DOHH2 (cell line): ENCODE measurements around the gene FGF9.

Experiments used
- H3F3A ChIP-seq: fragments of 200-600 bp; sonication (generic), shearing (Covaris generic); 2 replicates; pipeline ENCODE4 v1.6.0; 2016; ENCODE audit warnings: antibody characterized with exemption, mild to moderate bottlenecking; ENCODE audit not compliant: control insufficient read depth, insufficient read depth
- H3K27ac ChIP-seq: fragments of 200-600 bp; sonication (generic); 2 replicates; pipeline ENCODE4 v1.5.1; 2014; ENCODE audit warnings: low read depth, mild to moderate bottlenecking, low read length, moderate library complexity
- H3K27me3 ChIP-seq: fragments of 200-600 bp; sonication (generic); 2 replicates; pipeline ENCODE4 v1.6.1; 2014; ENCODE audit warnings: mild to moderate bottlenecking, low read length, mixed read lengths; ENCODE audit not compliant: control insufficient read depth
- H3K36me3 ChIP-seq: fragments of 200-600 bp; sonication (generic); 2 replicates; pipeline ENCODE4 v1.6.1; 2014; ENCODE audit warnings: mild to moderate bottlenecking, low read length, moderate library complexity, mixed read lengths; ENCODE audit not compliant: control insufficient read depth
- H3K4me1 ChIP-seq: fragments of 200-600 bp; sonication (generic); 2 replicates; pipeline ENCODE4 v1.6.1; 2014; ENCODE audit warnings: mild to moderate bottlenecking, low read length, mixed read lengths; ENCODE audit not compliant: control insufficient read depth
- H3K4me2 ChIP-seq: fragments of 200-600 bp; sonication (generic); 2 replicates; pipeline ENCODE4 v1.6.0; 2014; ENCODE audit warnings: mild to moderate bottlenecking, low read length, moderate library complexity
- H3K4me3 ChIP-seq: fragments of 200-600 bp; sonication (generic); 2 replicates; pipeline ENCODE4 v1.5.1; 2014; ENCODE audit warnings: mild to moderate bottlenecking, low read length, mixed read lengths
- H3K79me2 ChIP-seq: fragments of 200-600 bp; sonication (generic); 2 replicates; pipeline ENCODE4 v1.6.1; 2014; ENCODE audit warnings: mild to moderate bottlenecking, low read length, mixed read lengths; ENCODE audit not compliant: control insufficient read depth
- H3K9me2 ChIP-seq: fragments of 200-600 bp; sonication (generic); replicated peaks from 2 replicates; pipeline ENCODE4 v1.6.1; 2014; ENCODE audit warnings: mild to moderate bottlenecking, low read length, mixed read lengths; ENCODE audit not compliant: control insufficient read depth
- H3K9me3 ChIP-seq: fragments of 200-600 bp; sonication (generic); 2 replicates; pipeline ENCODE4 v1.6.1; 2014; ENCODE audit warnings: antibody characterized with exemption, low read length, mixed read lengths; ENCODE audit not compliant: control insufficient read depth, insufficient read depth
- H4K20me1 ChIP-seq: fragments of 200-600 bp; sonication (generic); 2 replicates; pipeline ENCODE4 v1.6.0; 2014; ENCODE audit warnings: low read depth, mild to moderate bottlenecking, antibody characterized with exemption, low read length, moderate library complexity; ENCODE audit not compliant: control insufficient read depth, insufficient read depth
- EZH2phosphoT487 ChIP-seq: fragments of 200-600 bp; sonication (generic); IDR thresholded peaks from 2 replicates; pipeline ENCODE4 v1.6.1; 2017; ENCODE audit warnings: borderline replicate concordance, mild to moderate bottlenecking, antibody characterized with exemption, low read length, moderate library complexity, mixed read lengths
- TF ChIP-seq, protein P1 (sequence below): fragments of 200-600 bp; sonication (generic); IDR thresholded peaks from one replicate; pipeline ENCODE4 v1.5.1; 2014; ENCODE audit warnings: antibody characterized with exemption, mild to moderate bottlenecking, low read depth, low read length; ENCODE audit not compliant: poor library complexity, severe bottlenecking

The FGF9 gene

DNA sequence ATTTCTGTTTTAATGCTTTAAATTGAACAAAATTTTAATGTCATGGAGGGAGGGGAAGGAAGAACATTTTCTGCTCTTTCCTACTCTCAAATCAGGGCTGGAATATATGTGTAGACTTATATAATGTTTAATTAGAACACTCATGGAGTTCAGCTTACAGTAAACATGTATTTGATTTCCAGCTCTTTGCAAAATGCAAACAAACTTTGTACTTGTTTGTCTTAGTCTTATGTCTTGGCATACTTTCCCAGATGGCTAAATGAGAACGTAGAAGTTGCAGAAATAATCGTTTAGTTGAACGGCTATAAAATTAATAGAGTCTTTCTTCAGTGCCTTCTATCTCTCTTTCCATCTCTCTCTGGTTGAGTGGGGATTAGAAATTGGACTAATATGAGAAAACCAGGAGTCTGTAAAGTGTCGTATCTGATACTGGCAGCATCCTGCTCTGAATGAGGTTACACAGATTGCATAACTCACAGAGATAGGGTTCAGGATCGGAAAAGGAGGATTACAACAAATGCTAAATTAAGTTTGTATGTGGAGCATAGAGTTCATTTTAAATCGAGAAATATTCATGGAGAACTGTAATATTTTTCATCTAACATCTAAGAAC, 82.3 kb downstream of the FGF9 start:
- Histone ChIP-seq H3K4me2 (no peak overlapping the region), H3K9me2 (no peaks in the 10 kb centered on the region), H3K4me3 (no peak overlapping the region), H3K27ac (no peak overlapping the region), H3K9me3 (no peaks in the 10 kb centered on the region), H3K4me1 (no peaks in the 10 kb centered on the region), H3K79me2 (no peaks in the 10 kb centered on the region), H3F3A (no peaks in the 10 kb centered on the region), H3K27me3 (no peaks in the 10 kb centered on the region), H4K20me1 (no peaks in the 10 kb centered on the region), H3K36me3 (no peaks in the 10 kb centered on the region)
- TF ChIP-seq, protein P1, sequence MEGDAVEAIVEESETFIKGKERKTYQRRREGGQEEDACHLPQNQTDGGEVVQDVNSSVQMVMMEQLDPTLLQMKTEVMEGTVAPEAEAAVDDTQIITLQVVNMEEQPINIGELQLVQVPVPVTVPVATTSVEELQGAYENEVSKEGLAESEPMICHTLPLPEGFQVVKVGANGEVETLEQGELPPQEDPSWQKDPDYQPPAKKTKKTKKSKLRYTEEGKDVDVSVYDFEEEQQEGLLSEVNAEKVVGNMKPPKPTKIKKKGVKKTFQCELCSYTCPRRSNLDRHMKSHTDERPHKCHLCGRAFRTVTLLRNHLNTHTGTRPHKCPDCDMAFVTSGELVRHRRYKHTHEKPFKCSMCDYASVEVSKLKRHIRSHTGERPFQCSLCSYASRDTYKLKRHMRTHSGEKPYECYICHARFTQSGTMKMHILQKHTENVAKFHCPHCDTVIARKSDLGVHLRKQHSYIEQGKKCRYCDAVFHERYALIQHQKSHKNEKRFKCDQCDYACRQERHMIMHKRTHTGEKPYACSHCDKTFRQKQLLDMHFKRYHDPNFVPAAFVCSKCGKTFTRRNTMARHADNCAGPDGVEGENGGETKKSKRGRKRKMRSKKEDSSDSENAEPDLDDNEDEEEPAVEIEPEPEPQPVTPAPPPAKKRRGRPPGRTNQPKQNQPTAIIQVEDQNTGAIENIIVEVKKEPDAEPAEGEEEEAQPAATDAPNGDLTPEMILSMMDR: no peak
- TF ChIP-seq EZH2phosphoT487: no peak
